ENCODE data around the gene CDC14A. TPM values are rescaled to one million over a fixed set of nuclear protein-coding genes. Genes with fewer than 3 reads are reported as not detected.

Gene CDC14A
- total RNA-seq, 2 experiments from 2014 or later = 12.2 to 13.6 TPM

GRCh38 chr1:100443811-100444571 lies 91.7 kb downstream of the CDC14A start:
- POLR2A ChIA-PET = interaction anchor here (0.9 to 2.0 kb wide), 3 partner anchors 29 to 145 kb away, joined by 3 to 4 read pairs (median 4); partner anchors contain the start of gene CDC14A
- CTCF ChIA-PET = interaction anchor here (0.6 to 2.5 kb wide), 8 partner anchors 11 to 154 kb away, joined by 3 to 12 read pairs (median 4); no protein-coding TSS in a partner anchor
- peaks cover 84% of the 10 kb centered on the region for H3K4me1 Mint-ChIP-seq

GRCh38 chr1:100445565-100445964 lies 93.3 kb downstream of the CDC14A start:
- ATAC-seq = no peak
- CTCF ChIA-PET = interaction anchor here (0.6 to 2.5 kb wide), 3 partner anchors 7 to 201 kb away, joined by 3 to 8 read pairs (median 3); no protein-coding TSS in a partner anchor

More at GRCh38 chr1:100443811-100444571, 91.7 kb downstream of the CDC14A start:
- Mint-ChIP-seq H3K27ac (peak overlapping the region; percentile 93), H3K36me3 (ENCODE audit: low read depth) (peaks cover 29% of the 10 kb centered on the region), H3K27me3 (no peaks in the 10 kb centered on the region), H3K9me3 (ENCODE audit: low read depth) (no peaks in the 10 kb centered on the region), H3K4me3 (peak overlapping the region; percentile 68)
- DNase-seq (peak; percentile 49), ATAC-seq (peak; percentile 79)
- intact Hi-C loops (cut with DNase I, micrococcal nuclease) = loop anchor here (1.0 to 10.0 kb wide), 7 partner anchors 10 to 851 kb away; a partner anchor contains a TSS

GRCh38 chr1:100448366-100448765 lies 96.1 kb downstream of the CDC14A start:
- Mint-ChIP-seq H3K4me3 (peak overlapping the region; percentile 18), H3K4me1 (peaks cover 91% of the 10 kb centered on the region), H3K9me3 (ENCODE audit: low read depth) (no peaks in the 10 kb centered on the region), H3K27me3 (no peaks in the 10 kb centered on the region), H3K36me3 (ENCODE audit: low read depth) (peaks cover 43% of the 10 kb centered on the region), H3K27ac (peak overlapping the region; percentile 87)
- ChIA-PET CTCF (interaction anchor here (0.6 to 2.9 kb wide), 8 partner anchors 8 to 96 kb away, joined by 3 to 25 read pairs (median 4); partner anchors contain the start of gene CDC14A), POLR2A (interaction anchor here (1.2 kb wide), 1 partner anchor 92 kb away, joined by 3 read pairs; no protein-coding TSS in a partner anchor)
- ATAC-seq (no peak), DNase-seq (no peak)
- intact Hi-C loops (cut with DNase I, micrococcal nuclease) = loop anchor here (2.0 to 10.0 kb wide), 4 partner anchors 72 to 846 kb away; no protein-coding TSS in a partner anchor

More at GRCh38 chr1:100445565-100445964, 93.3 kb downstream of the CDC14A start:
- Mint-ChIP-seq H3K27me3 (no peaks in the 10 kb centered on the region), H3K4me3 (peak overlapping the region; percentile 26), H3K27ac (peak overlapping the region; percentile 93), H3K4me1 (peaks cover 87% of the 10 kb centered on the region), H3K9me3 (ENCODE audit: low read depth) (no peaks in the 10 kb centered on the region), H3K36me3 (ENCODE audit: low read depth) (peaks cover 36% of the 10 kb centered on the region)
- DNase-seq = no peak
- POLR2A ChIA-PET = no interaction called here
- intact Hi-C loops (cut with DNase I, micrococcal nuclease) = loop anchor here (2.0 to 10.0 kb wide), 6 partner anchors 17 to 849 kb away; no protein-coding TSS in a partner anchor

GRCh38 chr1:100449477-100449876 lies 97.2 kb downstream of the CDC14A start:
- Mint-ChIP-seq H3K36me3 (ENCODE audit: low read depth) (peaks cover 41% of the 10 kb centered on the region), H3K27me3 (no peaks in the 10 kb centered on the region), H3K4me1 (peaks cover 88% of the 10 kb centered on the region), H3K4me3 (peak overlapping the region; percentile 44), H3K27ac (peak overlapping the region; percentile 87), H3K9me3 (ENCODE audit: low read depth) (no peaks in the 10 kb centered on the region)
- intact Hi-C loops (cut with DNase I, micrococcal nuclease) = loop anchor here (1.0 to 10.0 kb wide), 5 partner anchors 73 to 845 kb away; no protein-coding TSS in a partner anchor
- ChIA-PET CTCF (interaction anchor here (1.3 to 2.9 kb wide), 2 partner anchors 10 to 96 kb away, joined by 4 to 25 read pairs; no protein-coding TSS in a partner anchor), POLR2A (interaction anchor here (0.6 to 0.8 kb wide), 4 partner anchors 44 to 497 kb away, joined by 3 to 4 read pairs (median 3); no protein-coding TSS in a partner anchor)
- peak; percentile 81 for ATAC-seq
- peak; percentile 41 for DNase-seq

GRCh38 chr1:100452641-100453040 lies 100.3 kb downstream of the CDC14A start:
- CTCF ChIA-PET = interaction anchor here (0.6 to 5.5 kb wide), 7 partner anchors 8 to 416 kb away, joined by 3 to 44 read pairs (median 4); partner anchors contain the start of gene CDC14A
- peak overlapping the region; percentile 74 for H3K27ac Mint-ChIP-seq
- H3K36me3 Mint-ChIP-seq (ENCODE audit: low read depth) = peaks cover 33% of the 10 kb centered on the region
- H3K4me3 Mint-ChIP-seq = no peak overlapping the region
- H3K9me3 Mint-ChIP-seq (ENCODE audit: low read depth) = no peaks in the 10 kb centered on the region
- intact Hi-C loops (cut with DNase I, micrococcal nuclease) = loop anchor here (2.0 kb wide), 2 partner anchors 56 to 76 kb away; no protein-coding TSS in a partner anchor
- ATAC-seq (peak; percentile 65), DNase-seq (no peak)
- H3K27me3 Mint-ChIP-seq = no peaks in the 10 kb centered on the region
- POLR2A ChIA-PET = no interaction called here
- peaks cover 81% of the 10 kb centered on the region for H3K4me1 Mint-ChIP-seq

- ChIA-PET POLR2A (interaction anchor here (1.0 kb wide), 1 partner anchor 103 kb away, joined by 3 read pairs; the partner anchor contains the start of gene CDC14A), CTCF (interaction anchor here (0.6 to 5.5 kb wide), 43 partner anchors 8 to 831 kb away, joined by 3 to 44 read pairs (median 4); partner anchors contain the start of genes CDC14A, DBT and RTCA)
- no peak for ATAC-seq
- intact Hi-C loops (cut with DNase I, micrococcal nuclease) = loop anchor here (1.0 to 5.0 kb wide), 2 partner anchors 166 to 488 kb away; partner anchors contain the start of gene SLC35A3 (in 1 of the 2)
- Mint-ChIP-seq H3K36me3 (ENCODE audit: low read depth) (peaks cover 12% of the 10 kb centered on the region), H3K27me3 (no peaks in the 10 kb centered on the region), H3K4me3 (no peak overlapping the region), H3K9me3 (ENCODE audit: low read depth) (no peaks in the 10 kb centered on the region), H3K27ac (peak overlapping the region; percentile 4), H3K4me1 (peaks cover 67% of the 10 kb centered on the region)
- DNase-seq = no peak
Measured at GRCh38 chr1:100455478-100456072, 103.3 kb downstream of the CDC14A start.

- no peaks in the 10 kb centered on the region for H3K9me3 Mint-ChIP-seq (ENCODE audit: low read depth)
- H3K36me3 Mint-ChIP-seq (ENCODE audit: low read depth) = peaks cover 5% of the 10 kb centered on the region
- peaks cover 55% of the 10 kb centered on the region for H3K4me1 Mint-ChIP-seq
- CTCF ChIA-PET = interaction anchor here (0.5 to 5.5 kb wide), 18 partner anchors 10 to 657 kb away, joined by 3 to 44 read pairs (median 6); partner anchors contain the start of genes CDC14A and DBT
- H3K4me3 Mint-ChIP-seq = no peak overlapping the region
- intact Hi-C loops (cut with DNase I, micrococcal nuclease) = loop anchor here in 1 of 2 experiments (5.0 kb wide), 1 partner anchor 490 kb away; the partner anchor contains the start of gene SLC35A3
- POLR2A ChIA-PET = interaction anchor here (0.6 kb wide), 1 partner anchor 62 kb away, joined by 4 read pairs; no protein-coding TSS in a partner anchor
- DNase-seq (no peak), ATAC-seq (no peak)
- H3K27me3 Mint-ChIP-seq = no peaks in the 10 kb centered on the region
- no peak overlapping the region for H3K27ac Mint-ChIP-seq
Measured at GRCh38 chr1:100456880-100457279, 104.6 kb downstream of the CDC14A start.

GRCh38 chr1:100457683-100458082 lies 105.4 kb downstream of the CDC14A start:
- Mint-ChIP-seq H3K9me3 (ENCODE audit: low read depth) (no peaks in the 10 kb centered on the region), H3K4me1 (peaks cover 50% of the 10 kb centered on the region), H3K36me3 (ENCODE audit: low read depth) (peaks cover 5% of the 10 kb centered on the region), H3K4me3 (no peak overlapping the region), H3K27ac (no peak overlapping the region), H3K27me3 (no peaks in the 10 kb centered on the region)
- intact Hi-C loops (cut with DNase I, micrococcal nuclease) = loop anchor here (2.0 to 5.0 kb wide), 3 partner anchors 181 to 490 kb away; partner anchors contain the start of genes SASS6 (in 1 of the 2), SLC35A3 (in 1 of the 2) and TRMT13 (in 1 of the 2)
- ChIA-PET CTCF (interaction anchor here (0.7 to 3.7 kb wide), 16 partner anchors 10 to 648 kb away, joined by 3 to 24 read pairs (median 4); no protein-coding TSS in a partner anchor), POLR2A (interaction anchor here (0.6 kb wide), 1 partner anchor 63 kb away, joined by 4 read pairs; no protein-coding TSS in a partner anchor)
- no peak for DNase-seq
- no peak for ATAC-seq

- no peaks in the 10 kb centered on the region for H3K9me3 Mint-ChIP-seq (ENCODE audit: low read depth)
- CTCF ChIA-PET = interaction anchor here (0.6 to 6.8 kb wide), 53 partner anchors 9 to 650 kb away, joined by 3 to 86 read pairs (median 4); partner anchors contain the start of genes CDC14A, SLC35A3 and TRMT13
- peak overlapping the region; percentile 65 for H3K27ac Mint-ChIP-seq
- ATAC-seq (no peak), DNase-seq (no peak)
- POLR2A ChIA-PET = interaction anchor here (0.6 to 1.4 kb wide), 7 partner anchors 79 to 329 kb away, joined by 3 to 15 read pairs (median 4); no protein-coding TSS in a partner anchor
- H3K4me3 Mint-ChIP-seq = no peak overlapping the region
- peaks cover 6% of the 10 kb centered on the region for H3K36me3 Mint-ChIP-seq (ENCODE audit: low read depth)
- peaks cover 49% of the 10 kb centered on the region for H3K4me1 Mint-ChIP-seq
- no peaks in the 10 kb centered on the region for H3K27me3 Mint-ChIP-seq
- intact Hi-C loops (cut with DNase I, micrococcal nuclease) = loop anchor here (1.0 to 5.0 kb wide), 7 partner anchors 108 to 651 kb away; partner anchors contain the start of genes TRMT13 (in 2 of the 2), RTCA (in 1 of the 2), SASS6 (in 1 of the 2) and SLC35A3 (in 1 of the 2)
Measured at GRCh38 chr1:100458661-100459357, 106.5 kb downstream of the CDC14A start.

Data from activated CD4-positive, alpha-beta T cell treated with anti-CD3 and anti-CD28 coated beads for 36 hours (primary cell).